BE2C (cell line): Measurements from ENCODE around the gene SYNDIG1.

Experiments used
- DNase-seq: peaks from one replicate; pipeline ENCODE4 v3.0.0-alpha.2; 2020
- H3K27me3 ChIP-seq: fragments of 250-450 bp; sonication (Bioruptor Pico); 2 replicates; pipeline ENCODE4 v1.5.1; 2020; ENCODE audit warnings: mild to moderate bottlenecking
- H3K36me3 ChIP-seq: fragments of 250-450 bp; sonication (Bioruptor Pico); 2 replicates; pipeline ENCODE4 v1.5.1; 2020; ENCODE audit warnings: mild to moderate bottlenecking
- H3K4me1 ChIP-seq: fragments of 250-450 bp; sonication (Bioruptor Pico); 2 replicates; pipeline ENCODE4 v1.5.1; 2020
- H3K4me3 ChIP-seq: 2 replicates; pipeline ENCODE4 v1.5.1; 2011; ENCODE audit warnings: low read depth, low read length
- H3K9me3 ChIP-seq: fragments of 250-450 bp; sonication (Bioruptor Pico); 2 replicates; pipeline ENCODE4 v1.5.1; 2020
- TF ChIP-seq, protein P1 (sequence below): IDR thresholded peaks from 2 replicates; pipeline ENCODE4 v1.5.1; 2012; ENCODE audit warnings: mild to moderate bottlenecking, low read depth, low read length

The SYNDIG1 gene

DNA sequence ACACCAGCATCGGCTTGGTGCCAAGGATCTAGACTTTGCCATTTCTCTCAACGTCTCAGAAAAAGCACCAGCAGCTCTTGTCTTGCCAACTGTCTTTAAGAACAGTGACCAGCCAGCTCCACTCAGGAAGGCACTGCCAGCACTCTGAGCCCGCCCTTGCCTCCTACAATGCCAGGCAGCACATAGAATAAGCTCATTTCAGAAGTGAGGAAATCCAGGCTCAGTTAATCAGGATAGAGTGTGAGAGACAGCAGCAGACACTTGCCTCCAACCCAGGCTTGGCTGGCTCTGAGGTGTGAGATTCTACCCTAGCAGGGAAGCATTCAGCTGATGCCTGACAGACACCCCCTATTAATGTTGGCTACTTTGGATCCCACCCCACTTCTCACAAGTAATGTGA is 4.3 kb upstream of the SYNDIG1 start:
- Histone ChIP-seq H3K9me3 (no peaks in the 10 kb centered on the region), H3K4me3 (no peak overlapping the region), H3K27me3 (peaks cover 26% of the 10 kb centered on the region), H3K36me3 (no peaks in the 10 kb centered on the region), H3K4me1 (no peaks in the 10 kb centered on the region)
- no peak for DNase-seq
- TF ChIP-seq, protein P1, sequence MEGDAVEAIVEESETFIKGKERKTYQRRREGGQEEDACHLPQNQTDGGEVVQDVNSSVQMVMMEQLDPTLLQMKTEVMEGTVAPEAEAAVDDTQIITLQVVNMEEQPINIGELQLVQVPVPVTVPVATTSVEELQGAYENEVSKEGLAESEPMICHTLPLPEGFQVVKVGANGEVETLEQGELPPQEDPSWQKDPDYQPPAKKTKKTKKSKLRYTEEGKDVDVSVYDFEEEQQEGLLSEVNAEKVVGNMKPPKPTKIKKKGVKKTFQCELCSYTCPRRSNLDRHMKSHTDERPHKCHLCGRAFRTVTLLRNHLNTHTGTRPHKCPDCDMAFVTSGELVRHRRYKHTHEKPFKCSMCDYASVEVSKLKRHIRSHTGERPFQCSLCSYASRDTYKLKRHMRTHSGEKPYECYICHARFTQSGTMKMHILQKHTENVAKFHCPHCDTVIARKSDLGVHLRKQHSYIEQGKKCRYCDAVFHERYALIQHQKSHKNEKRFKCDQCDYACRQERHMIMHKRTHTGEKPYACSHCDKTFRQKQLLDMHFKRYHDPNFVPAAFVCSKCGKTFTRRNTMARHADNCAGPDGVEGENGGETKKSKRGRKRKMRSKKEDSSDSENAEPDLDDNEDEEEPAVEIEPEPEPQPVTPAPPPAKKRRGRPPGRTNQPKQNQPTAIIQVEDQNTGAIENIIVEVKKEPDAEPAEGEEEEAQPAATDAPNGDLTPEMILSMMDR, result no peak

DNA sequence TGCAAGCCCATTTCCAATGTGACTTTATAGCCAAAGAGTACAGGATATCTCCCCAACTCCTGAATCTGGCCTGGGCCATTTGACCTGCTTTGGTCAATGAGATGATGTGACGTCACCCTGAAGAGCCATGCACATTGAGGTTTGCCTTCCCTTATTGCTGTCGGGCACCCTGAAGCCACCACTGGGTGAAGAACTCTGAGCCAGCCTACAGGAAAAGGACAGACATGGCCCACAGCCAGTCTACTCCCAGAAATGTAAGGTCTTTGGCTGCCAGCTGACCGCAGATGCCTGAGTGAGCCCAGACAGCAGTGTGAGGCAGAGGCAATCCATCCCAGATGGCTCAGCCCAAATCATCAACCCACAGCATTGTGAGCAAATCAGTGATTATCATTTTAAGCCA is 3.7 kb upstream of the SYNDIG1 start:
- H3K27me3 ChIP-seq, result peaks cover 32% of the 10 kb centered on the region
- H3K4me1 ChIP-seq, result no peaks in the 10 kb centered on the region
- H3K36me3 ChIP-seq, result no peaks in the 10 kb centered on the region
- TF ChIP-seq, protein P1, result no peak
- DNase-seq, result no peak
- no peaks in the 10 kb centered on the region for H3K9me3 ChIP-seq
- no peak overlapping the region for H3K4me3 ChIP-seq

DNA sequence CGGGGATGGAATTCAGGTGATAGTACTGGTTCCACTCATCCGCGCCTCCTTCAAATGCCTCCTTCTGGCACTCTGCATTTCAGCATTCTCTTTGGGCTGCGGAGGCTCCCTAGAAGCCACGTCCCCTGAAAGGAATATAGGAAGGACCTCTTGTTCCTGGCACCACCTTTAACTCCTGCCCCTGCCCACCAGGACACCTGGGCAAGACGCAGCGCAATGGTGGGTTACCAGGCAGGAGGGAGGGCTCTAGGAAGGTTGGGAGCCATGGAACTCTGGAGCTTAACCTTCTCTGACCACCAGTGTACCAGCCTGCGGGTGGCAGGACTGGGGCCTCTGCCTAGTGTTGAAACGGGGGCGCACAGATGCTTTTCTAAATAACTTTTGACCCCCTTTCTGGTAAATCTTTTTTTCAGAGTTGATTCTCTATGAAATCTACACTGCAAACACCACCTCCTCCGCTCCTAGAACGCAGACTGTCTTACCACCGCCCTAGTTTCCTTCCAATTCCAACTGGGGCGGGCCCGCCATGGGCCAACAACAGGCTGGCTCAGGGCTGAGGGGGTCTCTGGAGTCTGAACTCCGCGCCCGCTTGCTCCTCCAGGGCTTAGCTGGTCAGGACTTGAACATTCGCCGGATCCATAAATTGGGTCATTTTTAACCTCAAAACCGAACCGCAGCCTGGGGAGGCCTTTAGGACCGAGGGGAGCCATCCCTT is 871 bp upstream of the SYNDIG1 start:
- Histone ChIP-seq H3K4me3 (no peak overlapping the region), H3K9me3 (no peaks in the 10 kb centered on the region), H3K27me3 (peaks cover 46% of the 10 kb centered on the region), H3K4me1 (no peaks in the 10 kb centered on the region), H3K36me3 (no peaks in the 10 kb centered on the region)
- no peak for DNase-seq
- TF ChIP-seq, protein P1, result no peak

DNA sequence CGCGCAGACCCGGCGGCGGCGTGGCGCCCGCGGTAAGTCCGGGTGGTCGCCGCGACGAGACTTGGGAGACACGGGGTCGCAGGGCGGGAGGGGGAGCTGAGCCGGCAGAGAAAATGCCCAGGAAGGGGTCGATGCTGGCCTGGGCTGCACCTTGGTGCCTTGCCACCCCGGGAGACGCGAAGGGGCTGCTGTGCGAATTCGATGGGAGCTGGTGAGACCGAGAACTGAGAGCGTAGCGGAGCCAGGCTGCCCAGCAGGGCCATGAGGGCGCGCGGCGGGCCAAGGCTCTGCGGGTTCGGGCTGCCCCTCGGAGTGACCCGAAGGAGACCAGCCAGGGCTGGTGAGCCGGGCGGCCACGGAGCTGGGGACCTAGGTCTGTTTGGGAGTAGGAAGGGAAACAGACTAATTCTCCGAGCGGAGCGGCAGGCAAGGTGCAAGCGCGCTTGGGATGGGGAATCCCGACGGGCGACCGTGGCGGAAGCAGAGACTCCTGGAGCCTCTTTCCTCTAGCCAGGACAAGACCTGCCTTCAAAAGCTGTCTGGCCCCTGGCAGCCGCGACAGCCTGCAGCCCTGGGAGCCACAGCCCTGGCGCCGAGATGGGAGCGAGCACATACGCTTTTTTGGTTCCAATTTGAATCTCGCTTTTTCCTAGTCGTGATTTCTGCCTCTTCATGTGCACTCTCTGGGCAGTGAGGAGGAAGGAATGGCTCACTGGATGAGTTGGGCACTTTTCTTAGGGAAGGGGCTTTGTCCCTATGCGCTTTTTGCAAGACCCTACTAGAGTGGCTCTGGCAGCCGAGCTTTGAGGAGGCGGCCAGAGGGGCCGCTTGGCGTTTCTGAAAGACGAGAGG is 691 bp downstream of the SYNDIG1 start:
- DNase-seq, result no peak

DNA sequence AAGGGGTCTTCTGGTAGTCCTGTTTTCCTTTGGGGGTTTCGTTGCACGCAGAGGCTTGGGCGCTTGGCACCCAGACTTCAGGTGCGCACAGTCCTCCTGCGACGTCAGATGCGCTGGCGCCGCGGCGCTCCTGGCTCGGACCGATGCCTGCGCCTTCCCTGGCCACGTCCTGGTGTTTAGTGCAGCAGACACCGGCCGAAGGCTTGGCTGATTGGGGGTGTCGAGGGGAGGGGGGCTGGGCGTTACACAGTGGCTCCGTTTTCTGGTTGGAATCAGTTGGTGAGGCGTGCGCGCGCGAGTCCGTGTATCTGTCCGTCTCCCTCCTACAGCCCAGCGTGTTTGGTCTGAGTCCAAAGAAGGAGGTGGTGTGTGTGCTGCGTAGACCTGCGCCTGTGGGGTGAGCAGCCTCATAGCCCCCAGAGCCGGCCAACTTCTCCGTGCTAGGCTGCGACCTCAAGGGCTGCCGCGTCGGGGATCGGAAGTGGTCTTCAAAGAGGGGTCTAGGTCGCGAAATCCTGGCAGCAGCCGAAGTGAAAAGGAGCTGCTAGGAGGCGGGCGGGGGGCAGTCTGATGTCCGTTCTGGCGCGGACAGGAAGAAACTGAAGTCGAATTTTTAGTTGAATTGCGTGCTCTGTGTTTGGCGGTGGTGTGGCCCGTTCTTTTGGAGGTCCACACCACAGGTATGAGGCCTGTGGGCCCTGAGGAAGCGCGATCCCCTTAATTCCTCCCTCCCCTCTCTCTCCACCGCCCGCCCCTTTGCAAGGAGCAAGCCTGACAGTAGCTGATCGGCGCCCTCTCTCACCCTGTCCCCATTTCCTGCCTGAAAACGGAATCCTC is 1.5 kb downstream of the SYNDIG1 start:
- H3K36me3 ChIP-seq, result no peaks in the 10 kb centered on the region
- H3K4me3 ChIP-seq, result peak overlapping the region; percentile 42
- H3K4me1 ChIP-seq, result no peaks in the 10 kb centered on the region
- TF ChIP-seq, protein P1, result no peak
- no peak for DNase-seq
- peaks cover 46% of the 10 kb centered on the region for H3K27me3 ChIP-seq
- H3K9me3 ChIP-seq, result no peaks in the 10 kb centered on the region

More for the DNA sequence above, 691 bp downstream of the SYNDIG1 start:
- TF ChIP-seq, protein P1, result no peak
- Histone ChIP-seq H3K4me3 (peak overlapping the region; percentile 42), H3K27me3 (peaks cover 46% of the 10 kb centered on the region), H3K4me1 (no peaks in the 10 kb centered on the region), H3K36me3 (no peaks in the 10 kb centered on the region), H3K9me3 (no peaks in the 10 kb centered on the region)
